Stimulated activated effector memory CD8-positive, alpha-beta T cell treated with anti-CD3 and anti-CD28 coated beads, Interleukin-12 subunit alpha, Interleukin-12 subunit beta, amount 100 ng/mL, for 72 hours (primary cell): ENCODE results near the gene SPOCK1.

Experiments used
- ATAC-seq: fragments of 150-1000 bp; cut with Tn5 transposase; 2 replicates; pipeline ENCODE4 v1.10.0; 2021
- DNase-seq, 2 donors: peaks; one replicate each; pipeline ENCODE4 v3.0.0; 2021 to 2022; ENCODE audit warnings: low spot score in 2 of 2
- H3K27ac Mint-ChIP-seq: one replicate; pipeline ENCODE4 v1.8.0; 2022; ENCODE audit warnings: mild to moderate bottlenecking, mixed read lengths
- H3K36me3 Mint-ChIP-seq: one replicate; pipeline ENCODE4 v1.8.0; 2022; ENCODE audit warnings: mild to moderate bottlenecking, mixed read lengths
- H3K4me1 Mint-ChIP-seq: one replicate; pipeline ENCODE4 v1.8.0; 2022; ENCODE audit warnings: mixed read lengths
- H3K4me3 Mint-ChIP-seq: one replicate; pipeline ENCODE4 v1.8.0; 2022; ENCODE audit warnings: mild to moderate bottlenecking, mixed read lengths
- H3K9me3 Mint-ChIP-seq: one replicate; pipeline ENCODE4 v1.8.0; 2022; ENCODE audit warnings: mixed read lengths

The SPOCK1 gene

GRCh38 chr5:137207023-137207760, 291.9 kb downstream of the SPOCK1 start:
- no peaks in the 10 kb centered on the region for H3K36me3 Mint-ChIP-seq
- no peak overlapping the region for H3K4me3 Mint-ChIP-seq
- DNase-seq (no peak), ATAC-seq (no peak)
- no peaks in the 10 kb centered on the region for H3K4me1 Mint-ChIP-seq
- H3K27ac Mint-ChIP-seq, result no peak overlapping the region
- no peaks in the 10 kb centered on the region for H3K9me3 Mint-ChIP-seq

- H3K36me3 Mint-ChIP-seq, result no peaks in the 10 kb centered on the region
- no peaks in the 10 kb centered on the region for H3K9me3 Mint-ChIP-seq
- DNase-seq (no peak), ATAC-seq (no peak)
- H3K27ac Mint-ChIP-seq, result no peak overlapping the region
- H3K4me3 Mint-ChIP-seq, result no peak overlapping the region
- no peaks in the 10 kb centered on the region for H3K4me1 Mint-ChIP-seq
Observed at GRCh38 chr5:137206030-137206715, 293.0 kb downstream of the SPOCK1 start.

GRCh38 chr5:137205231-137206027, 293.7 kb downstream of the SPOCK1 start:
- Mint-ChIP-seq H3K4me1 (no peaks in the 10 kb centered on the region), H3K9me3 (no peaks in the 10 kb centered on the region), H3K27ac (no peak overlapping the region), H3K4me3 (no peak overlapping the region), H3K36me3 (no peaks in the 10 kb centered on the region)
- DNase-seq (no peak), ATAC-seq (no peak)

- Mint-ChIP-seq H3K9me3 (no peaks in the 10 kb centered on the region), H3K4me3 (no peak overlapping the region), H3K27ac (no peak overlapping the region), H3K4me1 (no peaks in the 10 kb centered on the region), H3K36me3 (no peaks in the 10 kb centered on the region)
- ATAC-seq (no peak), DNase-seq (no peak)
Observed at GRCh38 chr5:137203011-137203632, 296.0 kb downstream of the SPOCK1 start.

GRCh38 chr5:137201876-137202275, 297.2 kb downstream of the SPOCK1 start:
- H3K4me3 Mint-ChIP-seq, result no peak overlapping the region
- no peak for DNase-seq
- H3K27ac Mint-ChIP-seq, result no peak overlapping the region
- H3K4me1 Mint-ChIP-seq, result no peaks in the 10 kb centered on the region
- H3K9me3 Mint-ChIP-seq, result no peaks in the 10 kb centered on the region
- H3K36me3 Mint-ChIP-seq, result no peaks in the 10 kb centered on the region
- no peak for ATAC-seq

- Mint-ChIP-seq H3K9me3 (peaks cover 3% of the 10 kb centered on the region), H3K36me3 (no peaks in the 10 kb centered on the region), H3K4me1 (no peaks in the 10 kb centered on the region), H3K4me3 (no peak overlapping the region), H3K27ac (no peak overlapping the region)
- DNase-seq (no peak), ATAC-seq (no peak)
Observed at GRCh38 chr5:137200906-137201700, 298.0 kb downstream of the SPOCK1 start.

- Mint-ChIP-seq H3K4me1 (no peaks in the 10 kb centered on the region), H3K4me3 (no peak overlapping the region), H3K9me3 (peaks cover 3% of the 10 kb centered on the region), H3K27ac (no peak overlapping the region), H3K36me3 (no peaks in the 10 kb centered on the region)
- DNase-seq (no peak), ATAC-seq (no peak)
Observed at GRCh38 chr5:137199966-137200365, 299.2 kb downstream of the SPOCK1 start.

- H3K36me3 Mint-ChIP-seq, result no peaks in the 10 kb centered on the region
- no peak for DNase-seq
- no peaks in the 10 kb centered on the region for H3K4me1 Mint-ChIP-seq
- no peak overlapping the region for H3K4me3 Mint-ChIP-seq
- no peak overlapping the region for H3K27ac Mint-ChIP-seq
- ATAC-seq, result no peak
- peaks cover 3% of the 10 kb centered on the region for H3K9me3 Mint-ChIP-seq
Observed at GRCh38 chr5:137199201-137199600, 299.9 kb downstream of the SPOCK1 start.

- DNase-seq (no peak), ATAC-seq (no peak)
- no peaks in the 10 kb centered on the region for H3K4me1 Mint-ChIP-seq
- no peak overlapping the region for H3K4me3 Mint-ChIP-seq
- H3K9me3 Mint-ChIP-seq, result peaks cover 3% of the 10 kb centered on the region
- H3K27ac Mint-ChIP-seq, result no peak overlapping the region
- H3K36me3 Mint-ChIP-seq, result no peaks in the 10 kb centered on the region
Observed at GRCh38 chr5:137195483-137195882, 303.6 kb downstream of the SPOCK1 start.

GRCh38 chr5:137194300-137194699, 304.8 kb downstream of the SPOCK1 start:
- H3K36me3 Mint-ChIP-seq, result no peaks in the 10 kb centered on the region
- ATAC-seq (no peak), DNase-seq (no peak)
- no peaks in the 10 kb centered on the region for H3K4me1 Mint-ChIP-seq
- no peak overlapping the region for H3K4me3 Mint-ChIP-seq
- peaks cover 3% of the 10 kb centered on the region for H3K9me3 Mint-ChIP-seq
- H3K27ac Mint-ChIP-seq, result no peak overlapping the region

- DNase-seq (no peak), ATAC-seq (no peak)
- peaks cover 5% of the 10 kb centered on the region for H3K9me3 Mint-ChIP-seq
- no peaks in the 10 kb centered on the region for H3K36me3 Mint-ChIP-seq
- no peaks in the 10 kb centered on the region for H3K4me1 Mint-ChIP-seq
- no peak overlapping the region for H3K27ac Mint-ChIP-seq
- H3K4me3 Mint-ChIP-seq, result no peak overlapping the region
Observed at GRCh38 chr5:137192293-137192743, 306.8 kb downstream of the SPOCK1 start.

GRCh38 chr5:137191179-137191578, 307.9 kb downstream of the SPOCK1 start:
- no peaks in the 10 kb centered on the region for H3K4me1 Mint-ChIP-seq
- no peak overlapping the region for H3K4me3 Mint-ChIP-seq
- no peak overlapping the region for H3K27ac Mint-ChIP-seq
- no peak for ATAC-seq
- no peaks in the 10 kb centered on the region for H3K36me3 Mint-ChIP-seq
- DNase-seq, result no peak
- H3K9me3 Mint-ChIP-seq, result peaks cover 4% of the 10 kb centered on the region

GRCh38 chr5:137190441-137190840, 308.7 kb downstream of the SPOCK1 start:
- peaks cover 4% of the 10 kb centered on the region for H3K9me3 Mint-ChIP-seq
- DNase-seq, result no peak
- H3K36me3 Mint-ChIP-seq, result no peaks in the 10 kb centered on the region
- H3K4me1 Mint-ChIP-seq, result no peaks in the 10 kb centered on the region
- no peak for ATAC-seq
- no peak overlapping the region for H3K27ac Mint-ChIP-seq
- no peak overlapping the region for H3K4me3 Mint-ChIP-seq

GRCh38 chr5:137190031-137190430, 309.1 kb downstream of the SPOCK1 start:
- Mint-ChIP-seq H3K4me3 (no peak overlapping the region), H3K36me3 (no peaks in the 10 kb centered on the region), H3K27ac (no peak overlapping the region), H3K4me1 (no peaks in the 10 kb centered on the region), H3K9me3 (peaks cover 4% of the 10 kb centered on the region)
- ATAC-seq, result no peak
- no peak for DNase-seq

GRCh38 chr5:137188566-137188965, 310.6 kb downstream of the SPOCK1 start:
- DNase-seq (no peak), ATAC-seq (no peak)
- Mint-ChIP-seq H3K4me3 (no peak overlapping the region), H3K27ac (no peak overlapping the region), H3K9me3 (peaks cover 4% of the 10 kb centered on the region), H3K36me3 (no peaks in the 10 kb centered on the region), H3K4me1 (no peaks in the 10 kb centered on the region)
